Astrocyte (in vitro differentiated cells and primary cell): Measurements from ENCODE around the gene PLEKHO2.

ENCODE experiments used
- EZH2 ChIP-seq: IDR thresholded peaks from 2 replicates; pipeline ENCODE4 v1.6.1; 2012; ENCODE audit warnings: mild to moderate bottlenecking, low read length, inconsistent platforms; ENCODE audit not compliant: insufficient read depth
- TF ChIP-seq, protein P1 (sequence below): IDR thresholded peaks from 2 replicates; pipeline ENCODE4 v1.5.1; 2011; ENCODE audit warnings: low read depth, mild to moderate bottlenecking, inconsistent platforms, low read length, moderate library complexity; ENCODE audit not compliant: insufficient read depth

GRCh38 chr15:64878705-64879104 is 37.0 kb downstream of the PLEKHO2 start:
- TF ChIP-seq, protein P1, sequence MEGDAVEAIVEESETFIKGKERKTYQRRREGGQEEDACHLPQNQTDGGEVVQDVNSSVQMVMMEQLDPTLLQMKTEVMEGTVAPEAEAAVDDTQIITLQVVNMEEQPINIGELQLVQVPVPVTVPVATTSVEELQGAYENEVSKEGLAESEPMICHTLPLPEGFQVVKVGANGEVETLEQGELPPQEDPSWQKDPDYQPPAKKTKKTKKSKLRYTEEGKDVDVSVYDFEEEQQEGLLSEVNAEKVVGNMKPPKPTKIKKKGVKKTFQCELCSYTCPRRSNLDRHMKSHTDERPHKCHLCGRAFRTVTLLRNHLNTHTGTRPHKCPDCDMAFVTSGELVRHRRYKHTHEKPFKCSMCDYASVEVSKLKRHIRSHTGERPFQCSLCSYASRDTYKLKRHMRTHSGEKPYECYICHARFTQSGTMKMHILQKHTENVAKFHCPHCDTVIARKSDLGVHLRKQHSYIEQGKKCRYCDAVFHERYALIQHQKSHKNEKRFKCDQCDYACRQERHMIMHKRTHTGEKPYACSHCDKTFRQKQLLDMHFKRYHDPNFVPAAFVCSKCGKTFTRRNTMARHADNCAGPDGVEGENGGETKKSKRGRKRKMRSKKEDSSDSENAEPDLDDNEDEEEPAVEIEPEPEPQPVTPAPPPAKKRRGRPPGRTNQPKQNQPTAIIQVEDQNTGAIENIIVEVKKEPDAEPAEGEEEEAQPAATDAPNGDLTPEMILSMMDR: no peak
- no peak for TF ChIP-seq EZH2
